Cardiac muscle cell (in vitro differentiated cells and primary cell): ENCODE results near the gene ECEL1. TPM values are rescaled to one million over a fixed set of nuclear protein-coding genes. Genes with fewer than 3 reads are reported as not detected.
A peak's percentile ranks its signal among the peaks of the same experiment; 100 is the strongest.

Source experiments
- DNase-seq, 2 donors: peaks; one replicate each; pipeline versions ENCODE4 v3.0.0 to v3.0.0-alpha.2; 2010 to 2017; ENCODE audit warnings: low read depth in 1 of 2, low spot score in 1 of 2
- H3K27ac ChIP-seq: fragments of 200-600 bp; sonication (generic); 2 replicates; pipeline ENCODE4 v1.5.1; 2016
- H3K27me3 ChIP-seq: fragments of 200-600 bp; sonication (generic); 2 replicates; pipeline ENCODE4 v1.6.0; 2016; ENCODE audit warnings: control low read depth
- H3K36me3 ChIP-seq: fragments of 200-600 bp; sonication (generic); 2 replicates; pipeline ENCODE4 v1.5.1; 2016; ENCODE audit warnings: control low read depth
- H3K4me1 ChIP-seq: fragments of 200-600 bp; sonication (generic); 2 replicates; pipeline ENCODE4 v1.8.1; 2017; ENCODE audit warnings: low read depth, mild to moderate bottlenecking, mixed run types
- H3K4me3 ChIP-seq: fragments of 200-600 bp; sonication (generic); 2 replicates; pipeline ENCODE4 v1.5.1; 2016; ENCODE audit warnings: mild to moderate bottlenecking
- H3K9me3 ChIP-seq: fragments of 200-600 bp; sonication (generic); 2 replicates; pipeline ENCODE4 v1.5.1; 2017; ENCODE audit warnings: low read depth, mild to moderate bottlenecking, control low read depth
- polyA plus RNA-seq: library from polyadenylated mRNA; unstranded; fragments of >200 nt; fragmentation: Nextera tagmentation; extraction: Ambion mirVana; gene quantifications from 2 replicates; pipeline ENCODE4 v1.2.1, GENCODE V29; 2016
- total RNA-seq: library from RNA; depleted of rRNA; stranded (reverse); fragments of >200 nt; gene quantifications from 2 replicates; pipeline ENCODE4 v1.2.3, GENCODE V29; 2016
- TF ChIP-seq, protein P1 (sequence below): IDR thresholded peaks from 2 replicates; pipeline ENCODE4 v1.5.1; 2012; ENCODE audit warnings: low read depth, mild to moderate bottlenecking, low read length

ECEL1 gene
- total and polyA plus RNA-seq, 2 experiments from 2014 or later: 0.70 to 2.3 TPM

DNA sequence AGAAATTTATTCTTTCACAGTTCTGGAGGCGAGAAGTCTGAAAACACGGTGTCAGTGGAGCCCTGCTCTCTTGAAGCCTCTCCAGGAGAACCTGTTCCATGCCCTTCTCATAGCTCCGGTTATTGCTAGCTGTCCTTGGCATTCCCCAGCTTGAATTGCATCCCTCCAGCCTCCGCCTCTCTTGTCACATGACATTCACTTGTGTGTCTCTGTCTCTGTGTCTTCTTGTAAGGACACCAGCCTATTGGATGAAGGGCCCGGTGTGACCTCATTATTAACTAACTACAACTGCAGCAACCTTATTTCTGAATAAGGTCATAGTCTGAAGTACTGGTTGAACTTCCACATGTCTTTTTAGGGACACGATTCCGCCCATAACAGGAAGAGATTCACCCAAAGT is 28.0 kb upstream of the ECEL1 start:
- DNase-seq: no peak
- no peak overlapping the region for H3K4me3 ChIP-seq
- no peaks in the 10 kb centered on the region for H3K4me1 ChIP-seq
- no peaks in the 10 kb centered on the region for H3K36me3 ChIP-seq
- TF ChIP-seq, protein P1, sequence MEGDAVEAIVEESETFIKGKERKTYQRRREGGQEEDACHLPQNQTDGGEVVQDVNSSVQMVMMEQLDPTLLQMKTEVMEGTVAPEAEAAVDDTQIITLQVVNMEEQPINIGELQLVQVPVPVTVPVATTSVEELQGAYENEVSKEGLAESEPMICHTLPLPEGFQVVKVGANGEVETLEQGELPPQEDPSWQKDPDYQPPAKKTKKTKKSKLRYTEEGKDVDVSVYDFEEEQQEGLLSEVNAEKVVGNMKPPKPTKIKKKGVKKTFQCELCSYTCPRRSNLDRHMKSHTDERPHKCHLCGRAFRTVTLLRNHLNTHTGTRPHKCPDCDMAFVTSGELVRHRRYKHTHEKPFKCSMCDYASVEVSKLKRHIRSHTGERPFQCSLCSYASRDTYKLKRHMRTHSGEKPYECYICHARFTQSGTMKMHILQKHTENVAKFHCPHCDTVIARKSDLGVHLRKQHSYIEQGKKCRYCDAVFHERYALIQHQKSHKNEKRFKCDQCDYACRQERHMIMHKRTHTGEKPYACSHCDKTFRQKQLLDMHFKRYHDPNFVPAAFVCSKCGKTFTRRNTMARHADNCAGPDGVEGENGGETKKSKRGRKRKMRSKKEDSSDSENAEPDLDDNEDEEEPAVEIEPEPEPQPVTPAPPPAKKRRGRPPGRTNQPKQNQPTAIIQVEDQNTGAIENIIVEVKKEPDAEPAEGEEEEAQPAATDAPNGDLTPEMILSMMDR: no peak
- no peak overlapping the region for H3K27ac ChIP-seq
- no peaks in the 10 kb centered on the region for H3K9me3 ChIP-seq
- H3K27me3 ChIP-seq: peaks cover 29% of the 10 kb centered on the region

DNA sequence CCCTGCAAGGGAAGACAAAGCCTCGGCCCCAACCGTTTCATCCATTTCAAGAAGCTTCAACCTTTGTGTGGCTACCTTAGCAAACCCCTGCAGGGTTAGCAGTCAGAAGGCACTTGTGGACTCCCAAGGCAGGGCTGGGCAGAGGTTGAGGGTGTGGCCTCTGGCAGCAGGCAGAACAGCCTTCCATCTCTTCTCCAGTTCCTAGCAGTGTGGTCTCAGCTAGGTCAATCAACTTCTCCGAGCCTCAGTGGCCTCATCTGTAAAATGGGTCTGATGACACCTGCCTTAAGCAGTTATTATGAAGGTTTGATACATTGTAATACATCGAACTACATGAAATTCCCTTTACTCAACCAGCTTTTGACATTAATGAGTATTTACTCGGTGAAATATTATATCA is 25.7 kb upstream of the ECEL1 start:
- no peak for DNase-seq
- TF ChIP-seq, protein P1: no peak
- Histone ChIP-seq H3K27ac (no peak overlapping the region), H3K36me3 (no peaks in the 10 kb centered on the region), H3K9me3 (no peaks in the 10 kb centered on the region), H3K4me3 (no peak overlapping the region), H3K4me1 (no peaks in the 10 kb centered on the region), H3K27me3 (peaks cover 9% of the 10 kb centered on the region)

DNA sequence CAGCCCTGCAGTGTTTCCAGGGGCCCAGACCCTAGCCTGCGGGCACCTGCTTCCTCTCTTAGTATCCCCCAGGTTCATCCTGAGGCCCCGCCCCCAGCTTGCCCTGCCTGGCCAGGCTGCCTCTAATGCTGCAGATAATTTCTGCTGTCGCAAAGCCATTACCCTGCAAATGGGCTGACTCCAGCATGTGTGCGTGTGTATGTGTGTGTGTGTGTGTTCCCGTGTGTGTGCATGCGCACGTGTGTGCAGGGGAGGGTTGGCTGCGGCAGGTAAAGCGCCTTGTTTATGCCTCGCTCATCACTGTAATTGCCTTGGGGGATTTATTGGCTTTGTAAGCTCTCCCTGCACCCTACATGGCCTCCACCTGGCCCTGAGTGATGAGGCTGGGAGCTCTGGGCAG is 25.0 kb upstream of the ECEL1 start:
- Histone ChIP-seq H3K9me3 (no peaks in the 10 kb centered on the region), H3K4me1 (no peaks in the 10 kb centered on the region), H3K36me3 (no peaks in the 10 kb centered on the region), H3K4me3 (no peak overlapping the region), H3K27ac (no peak overlapping the region), H3K27me3 (peaks cover 4% of the 10 kb centered on the region)
- no peak for DNase-seq
- TF ChIP-seq, protein P1: no peak

DNA sequence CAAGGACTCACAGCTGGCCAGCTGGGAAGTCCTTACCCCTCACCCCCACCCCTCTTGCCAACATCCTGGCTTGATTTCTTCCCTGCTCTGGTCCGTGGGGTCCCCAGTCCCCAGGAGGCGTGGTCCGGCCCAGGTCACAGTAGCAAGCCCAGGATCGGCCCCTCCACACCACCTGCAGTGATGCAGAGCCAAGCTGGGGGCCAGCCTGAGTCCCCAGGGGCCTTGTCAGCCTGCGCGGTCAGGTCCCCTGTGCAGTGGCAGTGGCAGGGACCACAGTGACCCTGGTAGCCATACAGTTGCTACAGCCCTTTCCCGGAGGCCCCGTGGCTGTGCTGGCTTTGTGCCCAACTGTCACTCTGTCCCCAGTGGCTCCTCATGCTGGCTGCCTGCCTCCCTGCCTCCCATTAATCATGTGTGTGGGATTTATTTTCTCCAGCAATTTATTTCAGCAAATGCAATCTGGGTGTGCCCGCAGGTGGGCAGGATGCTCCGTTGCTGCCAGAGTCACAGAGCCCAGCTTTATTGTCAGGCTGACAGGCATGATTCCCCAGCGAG is 23.8 kb upstream of the ECEL1 start:
- H3K36me3 ChIP-seq: no peaks in the 10 kb centered on the region
- H3K4me3 ChIP-seq: no peak overlapping the region
- H3K27ac ChIP-seq: no peak overlapping the region
- no peaks in the 10 kb centered on the region for H3K4me1 ChIP-seq
- TF ChIP-seq, protein P1: no peak
- no peaks in the 10 kb centered on the region for H3K9me3 ChIP-seq
- DNase-seq: peak in 1 of 2 donors; percentile 53
- H3K27me3 ChIP-seq: peaks cover 4% of the 10 kb centered on the region

DNA sequence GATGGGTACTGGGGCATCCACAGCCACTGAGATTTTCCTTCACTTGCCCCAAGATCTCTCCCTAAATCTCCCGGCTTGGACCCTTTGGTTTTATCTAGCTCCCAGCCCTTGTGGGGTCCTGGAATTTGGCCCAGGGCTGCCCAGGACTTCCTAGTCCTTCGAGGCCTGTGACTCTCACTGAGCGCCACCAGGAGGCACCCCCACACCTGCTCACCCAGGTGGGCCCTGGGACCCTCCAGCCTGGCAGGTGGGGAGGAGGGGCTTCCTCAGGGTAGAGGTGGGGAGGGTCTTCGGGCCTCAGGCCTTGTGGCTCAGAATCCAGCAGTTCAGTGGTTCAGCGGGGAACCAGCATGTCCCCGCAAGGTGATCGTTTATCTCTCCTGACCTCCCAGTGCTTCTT is 20.6 kb upstream of the ECEL1 start:
- DNase-seq: no peak
- Histone ChIP-seq H3K9me3 (no peaks in the 10 kb centered on the region), H3K27ac (no peak overlapping the region), H3K4me3 (no peak overlapping the region), H3K27me3 (peaks cover 26% of the 10 kb centered on the region), H3K36me3 (no peaks in the 10 kb centered on the region), H3K4me1 (peaks cover 8% of the 10 kb centered on the region)
- TF ChIP-seq, protein P1: no peak

DNA sequence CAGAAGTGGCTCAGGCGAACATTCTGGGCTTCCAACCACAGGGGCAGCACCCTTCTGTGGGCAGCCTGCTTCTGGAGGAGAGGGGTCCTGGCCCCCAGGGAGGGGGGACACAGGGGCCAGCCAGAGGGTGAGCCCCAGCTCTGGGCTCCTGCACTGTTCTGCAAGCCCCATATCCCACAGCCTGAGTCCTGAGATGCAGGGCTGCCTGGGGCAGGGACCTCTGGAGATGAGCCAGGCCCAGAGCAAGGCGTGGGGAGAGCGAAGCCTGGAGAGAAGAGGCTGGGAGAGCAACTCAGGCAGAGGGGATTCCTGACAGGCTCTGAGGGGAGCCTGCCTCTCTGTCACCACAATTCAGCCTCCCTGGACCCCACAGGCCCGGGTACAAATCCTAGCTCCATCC is 19.1 kb upstream of the ECEL1 start:
- no peaks in the 10 kb centered on the region for H3K36me3 ChIP-seq
- H3K27ac ChIP-seq: no peak overlapping the region
- H3K27me3 ChIP-seq: peaks cover 36% of the 10 kb centered on the region
- TF ChIP-seq, protein P1: no peak
- H3K4me1 ChIP-seq: peaks cover 18% of the 10 kb centered on the region
- H3K4me3 ChIP-seq: no peak overlapping the region
- no peaks in the 10 kb centered on the region for H3K9me3 ChIP-seq
- DNase-seq: no peak
